Hepatocyte (in vitro differentiated cells): Measurements from ENCODE around the gene PALLD. TPM values are rescaled to one million over a fixed set of nuclear protein-coding genes. Genes with fewer than 3 reads are reported as not detected.

ENCODE experiments used
- DNase-seq: peaks from one replicate; pipeline ENCODE4 v3.0.0-alpha.2; 2016; ENCODE audit warnings: low spot score
- H2AFZ ChIP-seq: fragments of 200-600 bp; sonication (generic); 2 replicates; pipeline ENCODE4 v1.6.0; 2016; ENCODE audit warnings: antibody characterized with exemption, mild to moderate bottlenecking
- H3K27ac ChIP-seq: fragments of 200-600 bp; sonication (generic); 2 replicates; pipeline ENCODE4 v1.5.1; 2016; ENCODE audit warnings: mild to moderate bottlenecking
- H3K27me3 ChIP-seq: fragments of 200-600 bp; sonication (generic); 2 replicates; pipeline ENCODE4 v1.6.1; 2016
- H3K36me3 ChIP-seq: fragments of 200-600 bp; sonication (generic); replicated peaks from 2 replicates; pipeline ENCODE4 v1.5.1; 2016; ENCODE audit warnings: low read depth; ENCODE audit not compliant: insufficient read depth
- H3K4me1 ChIP-seq: fragments of 200-600 bp; sonication (generic); 2 replicates; pipeline ENCODE4 v1.5.1; 2016; ENCODE audit warnings: mild to moderate bottlenecking, moderate library complexity; ENCODE audit not compliant: insufficient read depth
- H3K4me2 ChIP-seq: fragments of 200-600 bp; sonication (generic); 2 replicates; pipeline ENCODE4 v1.6.0; 2016
- H3K4me3 ChIP-seq: fragments of 200-600 bp; sonication (generic); 2 replicates; pipeline ENCODE4 v1.5.1; 2016; ENCODE audit warnings: mild to moderate bottlenecking
- H3K79me2 ChIP-seq: fragments of 200-600 bp; sonication (generic); 2 replicates; pipeline ENCODE4 v1.6.0; 2017; ENCODE audit warnings: mild to moderate bottlenecking
- H3K9me2 ChIP-seq: fragments of 200-600 bp; sonication (generic); replicated peaks from 2 replicates; pipeline ENCODE4 v1.6.0; 2017; ENCODE audit warnings: mild to moderate bottlenecking; ENCODE audit not compliant: insufficient read depth
- H3K9me3 ChIP-seq: fragments of 200-600 bp; sonication (generic); 2 replicates; pipeline ENCODE4 v1.5.1; 2016; ENCODE audit warnings: low read depth, mild to moderate bottlenecking
- H4K20me1 ChIP-seq: fragments of 200-600 bp; sonication (generic); 2 replicates; pipeline ENCODE4 v1.6.0; 2016; ENCODE audit warnings: mild to moderate bottlenecking; ENCODE audit not compliant: insufficient read depth, poor library complexity, severe bottlenecking
- CTCF ChIP-seq: fragments of 200-600 bp; sonication (generic); IDR thresholded peaks from 2 replicates; pipeline ENCODE4 v1.5.1; 2016; ENCODE audit warnings: antibody characterized with exemption, mild to moderate bottlenecking; ENCODE audit not compliant: poor library complexity
- EZH2 ChIP-seq: fragments of 200-600 bp; sonication (generic); IDR thresholded peaks from 2 replicates; pipeline ENCODE4 v1.6.1; 2016; ENCODE audit warnings: antibody characterized with exemption, mild to moderate bottlenecking, borderline replicate concordance
- EZH2phosphoT487 ChIP-seq: fragments of 200-600 bp; sonication (generic); IDR thresholded peaks from one replicate; pipeline ENCODE4 v1.6.1; 2018; ENCODE audit warnings: antibody characterized with exemption, mild to moderate bottlenecking, low read depth, moderate library complexity; ENCODE audit not compliant: unreplicated experiment, severe bottlenecking
- WGBS: methylation state at CpG from one replicate; pipeline ENCODE4 v1.1.6; 2016; ENCODE audit warnings: low lambda C conversion rate; ENCODE audit errors: missing lambda C conversion rate; 5-methylcytosine and 5-hydroxymethylcytosine counted together
- polyA plus RNA-seq: library from polyadenylated mRNA; unstranded; fragments of >200 nt; fragmentation: Nextera tagmentation; extraction: Ambion mirVana; gene quantifications from 2 replicates; pipeline ENCODE4 v1.2.1, GENCODE V29; 2016
- total RNA-seq: library from RNA; depleted of rRNA; stranded (reverse); fragments of >200 nt; gene quantifications from 2 replicates; pipeline ENCODE4 v1.2.3, GENCODE V29; 2014

The PALLD gene
- total and polyA plus RNA-seq, 2 experiments from 2014 or later: 82.7 to 85.2 TPM

- peaks cover 11% of the 10 kb centered on the region for H3K4me1 ChIP-seq
- no peaks in the 10 kb centered on the region for H3K9me2 ChIP-seq
- H3K27me3 ChIP-seq: no peaks in the 10 kb centered on the region
- H3K4me2 ChIP-seq: no peak overlapping the region
- peaks cover 2% of the 10 kb centered on the region for H4K20me1 ChIP-seq
- peak overlapping the region; percentile 9 for H3K27ac ChIP-seq
- H2AFZ ChIP-seq: no peak overlapping the region
- no peak for DNase-seq
- no peak for TF ChIP-seq EZH2
- no peak for TF ChIP-seq EZH2phosphoT487
- peaks cover 90% of the 10 kb centered on the region for H3K79me2 ChIP-seq
- WGBS: 98% methylated on average over 4 of the region's 4 CpGs
- H3K36me3 ChIP-seq: no peaks in the 10 kb centered on the region
- no peaks in the 10 kb centered on the region for H3K9me3 ChIP-seq
- H3K4me3 ChIP-seq: no peak overlapping the region
Measured at GRCh38 chr4:168853770-168854169, 356.9 kb downstream of the PALLD start.

GRCh38 chr4:168854350-168854921 is 357.6 kb downstream of the PALLD start:
- peaks cover 96% of the 10 kb centered on the region for H3K79me2 ChIP-seq
- WGBS: 80% methylated on average over 8 of the region's 8 CpGs
- H3K4me2 ChIP-seq: no peak overlapping the region
- no peak overlapping the region for H3K4me3 ChIP-seq
- H4K20me1 ChIP-seq: peaks cover under 1% of the 10 kb centered on the region
- H3K36me3 ChIP-seq: no peaks in the 10 kb centered on the region
- peak overlapping the region; percentile 9 for H3K27ac ChIP-seq
- no peaks in the 10 kb centered on the region for H3K27me3 ChIP-seq
- H3K9me2 ChIP-seq: no peaks in the 10 kb centered on the region
- DNase-seq: no peak
- H3K4me1 ChIP-seq: peaks cover 4% of the 10 kb centered on the region
- H3K9me3 ChIP-seq: no peaks in the 10 kb centered on the region
- TF ChIP-seq EZH2phosphoT487: no peak
- no peak for TF ChIP-seq CTCF
- no peak for TF ChIP-seq EZH2
- H2AFZ ChIP-seq: no peak overlapping the region

- TF ChIP-seq CTCF: no peak
- TF ChIP-seq EZH2phosphoT487: no peak
- TF ChIP-seq EZH2: no peak
- H3K27ac ChIP-seq: no peak overlapping the region
- no peaks in the 10 kb centered on the region for H3K27me3 ChIP-seq
- H3K9me3 ChIP-seq: no peaks in the 10 kb centered on the region
- no peak for DNase-seq
- H3K9me2 ChIP-seq: no peaks in the 10 kb centered on the region
- no peak overlapping the region for H3K4me3 ChIP-seq
- no peaks in the 10 kb centered on the region for H3K36me3 ChIP-seq
- no peaks in the 10 kb centered on the region for H3K4me1 ChIP-seq
- no peak overlapping the region for H3K4me2 ChIP-seq
- no peak overlapping the region for H2AFZ ChIP-seq
- WGBS: 70% methylated on average over 2 of the region's 2 CpGs
- H3K79me2 ChIP-seq: peaks cover 99% of the 10 kb centered on the region
- no peaks in the 10 kb centered on the region for H4K20me1 ChIP-seq
Measured at GRCh38 chr4:168856312-168856711, 359.5 kb downstream of the PALLD start.

GRCh38 chr4:168857009-168857408 is 360.2 kb downstream of the PALLD start:
- H3K79me2 ChIP-seq: peaks cover 99% of the 10 kb centered on the region
- no peak for DNase-seq
- H3K27ac ChIP-seq: no peak overlapping the region
- no peaks in the 10 kb centered on the region for H3K27me3 ChIP-seq
- no peak for TF ChIP-seq EZH2phosphoT487
- no peak for TF ChIP-seq CTCF
- TF ChIP-seq EZH2: no peak
- WGBS: 92% methylated on average over 6 of the region's 6 CpGs
- no peaks in the 10 kb centered on the region for H3K9me3 ChIP-seq
- H3K4me1 ChIP-seq: no peaks in the 10 kb centered on the region
- no peak overlapping the region for H3K4me3 ChIP-seq
- no peaks in the 10 kb centered on the region for H3K9me2 ChIP-seq
- no peaks in the 10 kb centered on the region for H4K20me1 ChIP-seq
- no peaks in the 10 kb centered on the region for H3K36me3 ChIP-seq
- H2AFZ ChIP-seq: no peak overlapping the region
- H3K4me2 ChIP-seq: no peak overlapping the region
